ENCODE results near the gene HCN3. TPM values are rescaled to one million over a fixed set of nuclear protein-coding genes. Genes with fewer than 3 reads are reported as not detected.

The HCN3 gene
- total and polyA plus RNA-seq, 8 donors = 0.46 to 13.6 (median 1.9) TPM

DNA sequence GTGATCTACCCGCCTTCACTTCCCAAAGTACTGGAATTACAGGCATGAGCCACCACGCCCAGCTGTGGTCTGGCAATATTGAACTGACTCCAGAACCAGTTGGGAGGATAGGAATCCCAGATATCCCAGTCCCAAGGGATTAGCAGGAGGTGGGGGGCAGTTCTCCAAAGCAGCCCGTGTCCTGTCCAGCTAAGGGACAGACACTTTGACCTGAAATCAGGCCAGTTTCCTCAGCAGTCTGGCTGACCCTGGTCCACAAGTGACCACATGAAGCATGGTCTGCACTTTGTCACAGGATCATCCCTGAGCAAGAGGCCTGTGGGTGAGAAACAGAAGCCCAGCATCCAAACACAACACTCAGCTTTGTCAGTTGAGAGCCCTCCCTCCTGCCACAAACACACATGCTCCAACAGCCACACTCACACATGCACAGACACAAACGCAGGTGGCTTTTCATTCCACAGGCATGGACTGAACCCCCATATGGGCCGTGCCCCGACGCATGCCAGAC lies 28.7 kb downstream of the HCN3 start:
- H3K27me3 ChIP-seq = no peaks in the 10 kb centered on the region
- 63 to 86% (median 72%) methylated on average over 7 of the region's 7 CpGs for WGBS, 5 donors
- TF ChIP-seq, protein P1, sequence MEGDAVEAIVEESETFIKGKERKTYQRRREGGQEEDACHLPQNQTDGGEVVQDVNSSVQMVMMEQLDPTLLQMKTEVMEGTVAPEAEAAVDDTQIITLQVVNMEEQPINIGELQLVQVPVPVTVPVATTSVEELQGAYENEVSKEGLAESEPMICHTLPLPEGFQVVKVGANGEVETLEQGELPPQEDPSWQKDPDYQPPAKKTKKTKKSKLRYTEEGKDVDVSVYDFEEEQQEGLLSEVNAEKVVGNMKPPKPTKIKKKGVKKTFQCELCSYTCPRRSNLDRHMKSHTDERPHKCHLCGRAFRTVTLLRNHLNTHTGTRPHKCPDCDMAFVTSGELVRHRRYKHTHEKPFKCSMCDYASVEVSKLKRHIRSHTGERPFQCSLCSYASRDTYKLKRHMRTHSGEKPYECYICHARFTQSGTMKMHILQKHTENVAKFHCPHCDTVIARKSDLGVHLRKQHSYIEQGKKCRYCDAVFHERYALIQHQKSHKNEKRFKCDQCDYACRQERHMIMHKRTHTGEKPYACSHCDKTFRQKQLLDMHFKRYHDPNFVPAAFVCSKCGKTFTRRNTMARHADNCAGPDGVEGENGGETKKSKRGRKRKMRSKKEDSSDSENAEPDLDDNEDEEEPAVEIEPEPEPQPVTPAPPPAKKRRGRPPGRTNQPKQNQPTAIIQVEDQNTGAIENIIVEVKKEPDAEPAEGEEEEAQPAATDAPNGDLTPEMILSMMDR (IDR thresholded peaks at IDR 0.05) = no peak
- TF ChIP-seq EP300 (IDR thresholded peaks at IDR 0.05) (no peak), POLR2A (IDR thresholded peaks at IDR 0.05) (no peak), POLR2AphosphoS5 (IDR thresholded peaks at IDR 0.05) (no peak)
- H3K27ac ChIP-seq = no peak overlapping the region
- intact Hi-C loops (cut with DNase I; ENCODE audit: low total_unique reads) = no loop called here
- peaks cover 17 to 28% (median 22%) of the 10 kb centered on the region in 4 donors for H3K4me1 ChIP-seq
- H3K4me3 ChIP-seq = no peak overlapping the region
- DNase-seq = no peak
- H3K9me3 ChIP-seq = no peaks in the 10 kb centered on the region
- peaks cover 0 to 4% (median 1%) of the 10 kb centered on the region in 4 donors for H3K36me3 ChIP-seq

DNA sequence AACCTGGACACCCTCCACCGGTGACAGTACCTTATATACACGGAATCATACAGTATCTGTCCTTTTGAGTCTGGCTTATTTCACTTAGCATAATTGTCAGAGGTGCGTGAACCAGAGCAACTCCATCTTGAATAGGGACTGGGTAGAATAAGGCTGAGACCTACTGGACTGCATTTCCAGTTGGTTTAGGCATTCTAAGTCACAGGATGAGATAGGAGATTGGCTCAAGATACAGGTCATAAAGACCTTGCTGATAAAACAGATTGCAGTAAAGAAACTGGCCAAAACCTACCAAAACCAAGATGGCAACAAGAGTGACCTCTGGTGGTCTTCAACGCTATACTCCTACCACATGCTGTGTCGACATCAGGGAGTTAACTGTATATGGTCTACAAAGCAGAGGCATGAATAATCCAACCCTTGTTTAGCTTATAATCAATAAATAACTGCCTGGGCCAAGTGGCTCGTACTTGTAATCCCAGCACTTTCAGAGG lies 30.0 kb downstream of the HCN3 start:
- 55 to 63% (median 59%) methylated on average over 6 of the region's 6 CpGs for WGBS, 5 donors
- no peak for TF ChIP-seq POLR2A (IDR thresholded peaks at IDR 0.05)
- TF ChIP-seq EP300 (IDR thresholded peaks at IDR 0.05) = no peak
- TF ChIP-seq, protein P1 (IDR thresholded peaks at IDR 0.05) = peak in 1 of 7 experiments; percentile 19
- intact Hi-C loops (cut with DNase I; ENCODE audit: low total_unique reads) = no loop called here
- peaks cover 17 to 34% (median 28%) of the 10 kb centered on the region in 4 donors for H3K4me1 ChIP-seq
- H3K36me3 ChIP-seq = peaks cover 0 to 10% (median 6%) of the 10 kb centered on the region in 4 donors
- H3K4me3 ChIP-seq = no peak overlapping the region
- H3K27ac ChIP-seq = peak overlapping the region in 1 of 5 donors; percentile 92
- no peaks in the 10 kb centered on the region for H3K9me3 ChIP-seq
- peak in 1 of 2 donors; percentile 67 for DNase-seq
- no peaks in the 10 kb centered on the region for H3K27me3 ChIP-seq

DNA sequence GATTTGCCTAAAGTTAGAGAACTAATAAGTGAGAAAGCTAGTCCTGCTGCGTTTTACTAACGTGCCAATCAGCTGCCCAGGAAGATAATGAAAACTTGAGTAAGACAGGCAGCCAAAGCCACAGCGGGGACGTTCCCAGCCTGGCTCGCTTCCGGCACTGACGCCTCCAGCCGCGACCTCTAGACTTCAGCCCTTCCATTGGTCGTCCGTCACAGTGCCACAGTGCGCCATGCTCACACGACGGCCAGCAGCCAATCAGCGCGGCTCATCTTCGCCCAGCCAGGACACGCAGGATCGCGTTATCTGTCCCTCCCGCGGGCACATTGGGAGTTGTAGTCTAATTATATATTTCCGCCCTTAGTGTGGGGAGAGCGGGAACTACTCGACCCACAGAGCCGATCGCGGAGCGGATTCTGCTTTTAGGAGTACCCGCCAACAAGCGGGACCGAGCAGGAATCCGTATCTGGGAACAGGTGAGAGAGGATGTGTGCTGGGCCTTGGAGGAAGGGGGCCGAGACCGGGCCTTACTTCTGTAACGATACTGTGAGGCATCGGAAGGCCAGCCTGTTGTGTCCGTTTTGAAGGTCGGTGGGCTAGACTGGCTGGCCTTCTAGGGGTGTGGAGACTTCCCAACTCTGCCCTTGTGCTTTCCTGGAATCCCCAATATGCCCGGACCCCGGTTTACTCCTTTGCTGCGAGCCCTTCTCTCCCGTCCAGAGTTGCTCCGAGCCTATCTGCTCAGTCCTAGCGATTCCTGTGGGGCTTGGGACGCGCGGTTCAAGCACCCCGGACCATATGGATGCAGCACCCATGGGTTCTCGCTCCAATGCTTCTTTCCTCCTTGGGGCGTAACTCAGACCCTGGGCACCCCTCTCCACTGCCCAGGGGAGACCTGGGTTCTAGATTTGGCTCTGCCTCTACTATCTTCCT lies 31.5 kb downstream of the HCN3 start, which contains the start of gene FDPS:
TSS of gene FDPS (plus strand) at position 374 of the 930 bp plus-strand sequence. CDS start 924 bp downstream, outside the sequence.
- TF ChIP-seq POLR2A (IDR thresholded peaks at IDR 0.05) = peak in 2 of 4 donors; percentile 39 to 48
- TF ChIP-seq, protein P1 (IDR thresholded peaks at IDR 0.05) = no peak
- TF ChIP-seq EP300 (IDR thresholded peaks at IDR 0.05) = no peak
- peak; percentile 78 to 95 (median 90) for TF ChIP-seq POLR2AphosphoS5 (IDR thresholded peaks at IDR 0.05)
- intact Hi-C loops (cut with DNase I; ENCODE audit: low total_unique reads) = no loop called here
- Histone ChIP-seq H3K27me3 (no peaks in the 10 kb centered on the region), H3K9me3 (no peaks in the 10 kb centered on the region), H3K4me3 (peak within 1 kb of the TSS; percentile 59 to 80 (median 70)), H3K27ac (peak within 1 kb of the TSS; percentile 84 to 92 (median 90)), H3K4me1 (peaks cover 17 to 34% (median 28%) of the 10 kb centered on the region in 4 donors), H3K36me3 (peaks cover 0 to 25% (median 21%) of the 10 kb centered on the region in 4 donors)
- peak; percentile 99 to 100 for DNase-seq
- WGBS, 5 donors = 0% methylated on average over 34 to 51 of the region's 51 CpGs

DNA sequence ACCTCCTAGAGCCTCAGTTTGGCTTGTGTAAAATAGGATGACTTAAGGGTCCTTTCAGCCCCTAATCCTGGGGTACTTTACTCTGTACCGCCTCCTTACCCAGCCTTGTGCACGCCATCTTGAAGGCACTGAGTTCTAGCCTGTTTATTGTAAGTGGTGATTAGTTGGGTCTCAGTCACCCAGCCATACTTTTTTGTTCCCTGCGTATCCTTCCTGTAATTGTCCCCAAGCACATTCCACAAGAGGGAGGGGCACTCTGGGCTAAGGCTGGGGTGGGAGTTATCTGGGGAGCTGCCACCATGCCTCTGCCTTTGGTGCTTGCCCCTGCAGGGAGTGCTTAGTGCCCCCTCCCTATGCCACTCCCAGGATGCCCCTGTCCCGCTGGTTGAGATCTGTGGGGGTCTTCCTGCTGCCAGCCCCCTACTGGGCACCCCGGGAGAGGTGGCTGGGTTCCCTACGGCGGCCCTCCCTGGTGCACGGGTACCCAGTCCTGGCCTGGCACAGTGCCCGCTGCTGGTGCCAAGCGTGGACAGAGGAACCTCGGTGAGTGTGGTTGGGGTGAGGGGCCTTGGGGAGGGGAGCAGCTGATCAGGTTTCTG lies 32.3 kb downstream of the HCN3 start:
- Histone ChIP-seq H3K36me3 (peaks cover 0 to 32% (median 28%) of the 10 kb centered on the region in 4 donors), H3K4me1 (peaks cover 17 to 34% (median 28%) of the 10 kb centered on the region in 4 donors), H3K27ac (peak overlapping the region; percentile 84 to 92 (median 90)), H3K4me3 (peak overlapping the region; percentile 59 to 80 (median 70)), H3K9me3 (no peaks in the 10 kb centered on the region), H3K27me3 (no peaks in the 10 kb centered on the region)
- peak in 1 of 3 donors; percentile 23 for TF ChIP-seq POLR2AphosphoS5 (IDR thresholded peaks at IDR 0.05)
- TF ChIP-seq, protein P1 (IDR thresholded peaks at IDR 0.05) = no peak
- intact Hi-C loops (cut with DNase I; ENCODE audit: low total_unique reads) = no loop called here
- WGBS, 5 donors = 0 to 10% (median 7%) methylated on average over 2 to 11 of the region's 11 CpGs
- peak; percentile 65 to 76 for DNase-seq
